ENCODE measurements around the gene KCNK16.

GRCh38 chr6:39343396-39343870 is 20.9 kb upstream of the KCNK16 start:
- TF ChIP-seq, protein P1, sequence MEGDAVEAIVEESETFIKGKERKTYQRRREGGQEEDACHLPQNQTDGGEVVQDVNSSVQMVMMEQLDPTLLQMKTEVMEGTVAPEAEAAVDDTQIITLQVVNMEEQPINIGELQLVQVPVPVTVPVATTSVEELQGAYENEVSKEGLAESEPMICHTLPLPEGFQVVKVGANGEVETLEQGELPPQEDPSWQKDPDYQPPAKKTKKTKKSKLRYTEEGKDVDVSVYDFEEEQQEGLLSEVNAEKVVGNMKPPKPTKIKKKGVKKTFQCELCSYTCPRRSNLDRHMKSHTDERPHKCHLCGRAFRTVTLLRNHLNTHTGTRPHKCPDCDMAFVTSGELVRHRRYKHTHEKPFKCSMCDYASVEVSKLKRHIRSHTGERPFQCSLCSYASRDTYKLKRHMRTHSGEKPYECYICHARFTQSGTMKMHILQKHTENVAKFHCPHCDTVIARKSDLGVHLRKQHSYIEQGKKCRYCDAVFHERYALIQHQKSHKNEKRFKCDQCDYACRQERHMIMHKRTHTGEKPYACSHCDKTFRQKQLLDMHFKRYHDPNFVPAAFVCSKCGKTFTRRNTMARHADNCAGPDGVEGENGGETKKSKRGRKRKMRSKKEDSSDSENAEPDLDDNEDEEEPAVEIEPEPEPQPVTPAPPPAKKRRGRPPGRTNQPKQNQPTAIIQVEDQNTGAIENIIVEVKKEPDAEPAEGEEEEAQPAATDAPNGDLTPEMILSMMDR (IDR thresholded peaks at IDR 0.05; ENCODE audit: insufficient read depth, low read depth, low read length) = no peak
- TF ChIP-seq EZH2 (IDR thresholded peaks at IDR 0.05; ENCODE audit: insufficient read depth, low read length) = no peak

Measured in astrocyte (in vitro differentiated cells and primary cell).